NCI-H1436 treated with DMSO at 0.1 percent for 48 hours (cell line): ENCODE data around the gene APOD.
"Not testable (repeated sequence)": the region's sequence is repeated elsewhere in the genome, so short reads cannot be mapped to it uniquely, and the experiment has no call there.

Source experiments
- DNase-seq: peaks from one replicate; lab custom pipeline; 2025; lab: John Stamatoyannopoulos, UW

Gene APOD

DNA sequence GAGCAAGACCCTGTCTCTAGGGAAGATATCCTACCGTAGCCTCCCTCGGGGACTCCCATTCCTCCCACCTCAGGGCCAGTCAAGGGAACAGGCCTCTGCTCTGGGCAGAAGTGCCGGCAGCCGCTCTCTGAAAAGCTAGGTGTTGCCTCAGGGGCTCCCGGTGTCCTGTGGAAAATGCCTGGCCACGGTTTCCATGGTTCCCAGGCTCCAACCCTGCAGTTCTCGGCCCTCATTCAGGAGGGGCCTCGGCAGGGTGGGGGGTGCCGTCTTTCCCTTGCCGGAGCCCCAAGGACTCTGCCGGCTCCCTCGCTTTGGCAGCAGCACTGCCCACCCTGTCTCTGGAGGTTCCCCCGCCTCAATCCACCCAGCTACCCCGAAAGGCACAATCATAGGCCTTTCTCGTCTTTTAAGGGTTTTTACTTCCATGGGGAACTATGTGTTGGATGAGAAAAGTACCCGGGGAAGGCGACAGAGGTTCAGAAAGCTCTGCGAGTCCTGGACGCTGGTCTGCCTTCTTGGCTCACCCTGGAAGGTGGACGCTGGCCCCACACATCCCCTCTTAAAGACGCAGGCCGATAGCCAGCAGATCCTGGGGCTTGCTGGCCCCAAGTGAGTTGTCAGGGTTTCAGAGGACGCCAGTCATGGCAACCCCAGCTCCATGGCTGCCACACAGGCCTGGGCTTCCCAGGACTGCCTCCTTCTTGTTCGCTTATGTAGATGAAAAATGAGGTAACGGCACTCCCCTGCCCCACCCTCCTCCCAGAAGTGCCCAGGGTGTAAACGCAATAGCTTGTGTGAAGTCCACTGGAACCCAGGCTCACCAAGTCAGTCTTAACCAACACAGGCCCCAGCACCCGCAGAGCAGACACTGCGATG lies 34.3 kb upstream of the APOD start:
- DNase-seq, result not testable (repeated sequence)

DNA sequence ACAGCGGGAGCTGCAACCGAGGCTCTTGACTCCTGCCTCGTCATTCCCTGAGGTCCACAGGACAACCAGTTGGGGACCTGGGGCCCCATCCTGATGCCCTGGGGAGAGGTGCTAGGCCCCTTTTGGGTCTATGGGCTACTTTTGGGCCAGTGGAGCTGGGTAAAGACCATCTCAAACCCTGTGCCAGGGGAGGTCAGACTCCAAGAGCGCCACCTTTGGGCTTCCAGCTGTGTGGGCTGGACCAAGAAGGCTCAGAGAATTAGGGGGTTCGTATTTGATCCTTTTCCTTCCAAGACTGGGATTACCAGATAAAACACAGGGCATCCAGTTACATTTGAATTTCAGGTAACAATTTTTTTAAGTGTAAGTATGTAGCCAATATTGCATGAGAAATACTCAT lies 33.4 kb upstream of the APOD start:
- not testable (repeated sequence) for DNase-seq

GRCh38 chr3:195616681-195617080 lies 32.9 kb upstream of the APOD start:
- DNase-seq, result no peak

GRCh38 chr3:195615952-195616537 lies 32.3 kb upstream of the APOD start:
- DNase-seq, result not testable (repeated sequence)

- DNase-seq, result not testable (repeated sequence)
Observed at GRCh38 chr3:195614672-195615504, 31.1 kb upstream of the APOD start.

GRCh38 chr3:195613468-195614069 lies 29.8 kb upstream of the APOD start:
- no peak for DNase-seq

GRCh38 chr3:195612075-195612800 lies 28.5 kb upstream of the APOD start:
- no peak for DNase-seq

GRCh38 chr3:195609229-195609628 lies 25.5 kb upstream of the APOD start:
- DNase-seq, result no peak

GRCh38 chr3:195601785-195602184 lies 18.0 kb upstream of the APOD start:
- DNase-seq, result not testable (repeated sequence)

DNA sequence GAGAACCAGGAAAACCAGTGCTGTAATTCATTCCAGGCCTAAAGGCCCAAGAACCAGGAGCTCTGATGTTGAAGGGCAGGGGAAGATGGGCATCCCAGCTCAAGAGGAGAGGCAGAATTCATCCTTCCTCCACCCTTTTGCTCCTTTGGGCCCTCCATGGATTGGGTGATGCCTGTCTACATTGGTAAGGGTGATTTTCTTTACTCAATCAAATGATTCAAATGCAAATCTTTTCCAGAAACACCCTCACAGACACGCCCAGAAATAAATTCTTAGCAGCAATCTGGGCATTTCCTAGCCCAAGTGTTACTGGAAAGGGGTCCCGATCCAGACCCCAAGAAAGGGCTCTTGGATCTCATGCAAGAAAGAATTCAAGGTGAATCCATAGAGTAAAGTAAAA lies 17.6 kb upstream of the APOD start:
- no peak for DNase-seq

DNA sequence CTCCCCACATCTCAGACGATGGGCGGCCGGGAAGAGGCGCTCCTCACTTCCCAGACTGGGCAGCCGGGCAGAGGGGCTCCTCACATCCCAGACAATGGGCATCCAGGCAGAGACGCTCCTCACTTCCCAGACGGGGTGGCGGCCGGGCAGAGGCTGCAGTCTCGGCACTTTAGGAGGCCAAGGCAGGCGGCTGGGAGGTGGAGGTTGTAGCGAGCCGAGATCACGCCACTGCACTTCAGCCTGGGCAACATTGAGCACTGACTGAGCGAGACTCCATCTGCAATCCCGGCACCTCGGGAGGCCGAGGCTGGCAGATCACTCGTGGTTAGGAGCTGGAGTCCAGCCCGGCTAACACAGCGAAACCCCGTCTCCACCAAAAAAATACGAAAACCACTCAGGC lies 16.2 kb upstream of the APOD start:
- not testable (repeated sequence) for DNase-seq

GRCh38 chr3:195599516-195599915 lies 15.8 kb upstream of the APOD start:
- DNase-seq, result not testable (repeated sequence)

DNA sequence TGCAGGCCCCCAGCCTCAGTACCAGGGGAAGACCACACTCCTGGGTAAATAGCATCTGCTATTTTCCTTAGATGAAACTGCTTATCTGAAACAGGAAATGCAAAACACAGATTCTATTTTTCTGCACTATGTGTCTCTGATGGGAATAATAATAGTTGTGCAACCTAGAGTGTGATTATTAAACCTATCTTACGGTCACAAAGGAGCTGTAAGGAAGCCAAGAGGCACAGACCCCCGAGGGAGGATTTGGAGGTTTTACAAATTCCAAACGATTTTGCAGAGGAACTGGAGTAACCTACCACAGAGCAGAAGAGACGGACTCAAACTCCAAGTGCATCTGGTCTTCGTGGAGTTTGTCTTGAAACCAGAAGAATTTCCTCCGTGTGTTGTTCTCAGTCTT lies 14.1 kb upstream of the APOD start:
- no peak for DNase-seq

DNA sequence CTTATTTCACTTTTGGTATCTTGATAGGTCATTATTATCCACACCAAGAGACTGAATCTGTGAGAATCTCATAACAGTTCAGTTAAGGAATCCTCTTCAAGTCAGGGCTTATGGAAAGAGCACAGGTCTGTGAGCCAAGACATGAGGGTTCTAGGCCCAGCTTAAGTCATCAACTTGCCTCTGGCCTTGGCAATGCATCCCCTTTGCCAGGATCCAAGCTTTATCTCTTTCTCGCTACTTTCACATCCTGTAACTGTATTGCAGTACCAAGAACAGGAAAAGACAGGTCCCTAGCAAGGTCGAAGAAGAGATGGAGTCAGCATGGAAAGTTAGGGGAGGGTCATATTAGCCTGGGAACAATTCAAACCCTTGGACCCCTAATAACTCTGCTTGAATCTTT lies 13.5 kb upstream of the APOD start:
- no peak for DNase-seq

DNA sequence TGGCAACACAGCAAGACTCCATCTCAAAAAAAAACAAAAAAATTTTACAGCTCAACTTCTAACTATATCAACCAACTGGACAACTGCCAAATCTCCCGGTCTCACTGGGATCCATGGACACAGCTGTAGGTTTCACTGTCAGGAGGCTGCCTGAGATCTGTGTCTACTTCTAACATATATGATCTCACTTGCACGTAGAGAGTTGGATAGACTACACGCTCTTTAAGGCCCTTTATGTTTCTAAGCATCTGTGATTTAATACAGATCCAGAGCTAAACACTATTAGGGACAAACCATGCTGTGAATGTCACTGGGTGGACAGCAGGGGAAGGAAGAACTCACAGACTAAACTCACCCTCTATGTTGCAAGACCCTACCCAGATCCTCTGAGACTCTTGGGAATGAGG lies 13.0 kb upstream of the APOD start:
- no peak for DNase-seq

DNA sequence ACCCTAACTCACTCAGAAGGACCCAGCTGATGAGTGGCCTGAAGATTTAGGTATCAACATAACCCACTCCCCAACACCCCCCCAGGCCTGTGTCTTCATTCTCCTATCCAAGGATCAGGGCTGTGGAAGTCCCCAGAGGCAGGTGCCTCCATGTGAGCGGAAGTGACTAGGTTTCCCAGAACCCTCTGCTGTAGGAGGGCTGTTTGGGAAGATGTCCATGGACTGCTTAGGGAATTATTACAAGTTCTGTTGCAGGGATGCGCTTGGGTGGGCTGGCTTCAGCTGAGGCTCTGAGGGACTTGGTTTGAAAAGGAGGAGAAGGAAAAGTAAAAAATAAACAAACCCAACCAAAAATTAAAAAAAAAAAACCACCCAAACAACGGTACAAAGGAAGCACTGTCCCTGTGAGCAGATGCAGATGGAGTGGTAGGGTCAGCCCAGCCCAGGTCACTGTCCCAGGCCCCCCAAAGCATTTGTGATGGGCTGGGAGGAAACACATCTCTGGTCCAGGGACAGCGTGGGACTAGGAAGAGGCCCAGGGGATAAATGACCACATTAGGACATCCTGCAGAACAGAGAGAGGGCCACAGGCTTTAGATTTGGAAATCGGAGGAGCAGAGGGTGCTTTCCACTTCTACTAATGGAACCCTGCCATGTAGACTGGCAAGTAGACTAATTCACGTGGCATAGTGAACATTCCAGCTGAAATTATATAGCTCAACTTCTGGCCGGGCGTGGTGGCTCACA lies 12.2 kb upstream of the APOD start:
- DNase-seq, result no peak

DNA sequence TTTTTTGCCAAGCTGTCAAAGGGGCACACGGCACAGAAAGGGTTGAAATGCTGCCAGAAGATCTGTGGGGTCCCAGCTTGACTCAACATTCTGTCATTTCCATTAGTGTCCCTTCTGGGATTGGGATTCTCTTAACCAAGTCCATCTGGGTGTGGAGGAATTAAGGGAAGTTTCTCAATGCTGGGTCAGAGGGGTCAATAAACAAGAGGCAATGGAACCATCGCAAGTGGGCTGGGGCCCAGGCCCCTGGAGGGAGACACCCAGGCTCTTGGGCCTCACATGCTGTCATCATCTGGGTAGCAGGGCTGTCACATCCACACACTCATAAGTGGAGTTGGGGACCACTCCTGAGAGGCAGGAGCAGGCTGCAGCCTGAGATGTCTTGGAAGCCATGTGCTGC lies 8.1 kb upstream of the APOD start:
- no peak for DNase-seq

GRCh38 chr3:195591220-195591619 lies 7.5 kb upstream of the APOD start:
- no peak for DNase-seq

- not testable (repeated sequence) for DNase-seq
Observed at GRCh38 chr3:195590381-195590780, 6.6 kb upstream of the APOD start.

DNA sequence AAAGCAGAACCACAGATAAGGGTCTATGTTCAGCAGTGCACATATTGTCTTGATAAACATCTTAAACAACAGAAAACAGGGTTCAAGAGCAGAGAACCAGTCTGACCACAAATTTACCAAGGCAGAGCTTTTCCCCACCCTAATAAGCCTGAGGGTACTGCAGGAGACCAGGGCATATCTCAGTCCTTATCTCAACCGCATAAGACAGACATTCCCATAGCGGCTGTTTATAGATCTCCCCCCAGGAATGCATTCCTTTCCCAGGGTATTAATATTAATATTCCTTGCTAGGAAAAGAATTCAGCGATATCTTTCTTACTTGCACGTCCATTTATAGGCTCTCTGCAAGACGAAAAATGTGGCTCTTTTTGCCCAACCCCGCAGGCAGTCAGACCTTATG lies 6.1 kb upstream of the APOD start:
- DNase-seq, result not testable (repeated sequence)

DNA sequence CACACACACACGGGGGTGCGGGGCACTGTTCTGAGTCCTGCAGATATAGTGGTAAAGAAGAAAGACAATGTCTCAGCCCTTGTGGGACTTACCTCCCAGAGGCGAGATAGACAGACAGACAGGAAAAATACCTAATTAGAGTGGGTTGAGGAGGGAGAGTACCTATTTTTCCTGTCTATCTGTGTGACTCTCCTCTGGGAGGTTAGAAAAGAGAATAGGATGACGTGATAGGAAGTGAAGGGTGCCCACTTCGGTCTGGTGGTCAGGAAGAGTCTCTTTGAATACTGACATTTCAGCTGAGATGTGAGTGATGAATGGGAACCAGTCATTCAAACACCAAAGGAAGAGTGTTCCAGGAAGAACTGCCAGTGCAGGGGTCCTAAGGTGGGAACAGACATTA lies 4.1 kb upstream of the APOD start:
- DNase-seq, result no peak
